Ascending aorta (tissue), 2 donors: ENCODE measurements around the gene ACAD9. TPM values are rescaled to one million over a fixed set of nuclear protein-coding genes. Genes with fewer than 3 reads are reported as not detected.

Source experiments
- DNase-seq, 2 donors: peaks; one replicate each; pipeline ENCODE4 v3.0.0-alpha.2; 2019; ENCODE audit warnings: low spot score in 2 of 2
- H3K27ac ChIP-seq, 2 donors: fragments of 200-600 bp; sonication (generic); one replicate each; pipeline ENCODE4 v1.5.1; 2016 to 2017; ENCODE audit warnings: mild to moderate bottlenecking in 1 of 2
- H3K27me3 ChIP-seq: fragments of 200-600 bp; sonication (generic); one replicate; pipeline ENCODE4 v1.5.1; 2017
- H3K36me3 ChIP-seq, 2 donors: fragments of 200-600 bp; sonication (generic); one replicate each; pipeline ENCODE4 v1.5.1; 2016
- H3K4me1 ChIP-seq, 2 donors: fragments of 200-600 bp; sonication (generic); one replicate each; pipeline ENCODE4 v1.5.1; 2016 to 2017; ENCODE audit warnings: mild to moderate bottlenecking in 1 of 2
- H3K4me3 ChIP-seq, 2 donors: fragments of 200-600 bp; sonication (generic); one replicate each; pipeline ENCODE4 v1.5.1; 2016 to 2017; ENCODE audit warnings: mild to moderate bottlenecking in 1 of 2
- H3K9me3 ChIP-seq, 2 donors: fragments of 200-600 bp; sonication (generic); one replicate each; pipeline ENCODE4 v1.5.1; 2016
- intact Hi-C: fragments of 100-400 bp; cut with DNase I; formaldehyde crosslinking; loops from one replicate; pipeline ENCODE4 v1.15.1; 2023
- total RNA-seq: library from RNA; depleted of rRNA; stranded (reverse); fragments of >200 nt; gene quantifications from one replicate; pipeline ENCODE4 v1.1.0, GENCODE V29; 2016
- TF ChIP-seq, protein P1 (sequence below), 3 experiments: fragments of 200-600 bp in 2 of 3; fragments of 450-650 bp in 1 of 3; sonication (generic) in 2 of 3; IDR thresholded peaks; one replicate each; pipeline ENCODE4 v1.5.1; 2016 to 2019; ENCODE audit warnings: antibody characterized with exemption in 3 of 3, mild to moderate bottlenecking in 1 of 3, moderate library complexity in 1 of 3

ACAD9 gene
- total RNA-seq, 1 donor from 2014 or later, result 23.4 TPM

DNA sequence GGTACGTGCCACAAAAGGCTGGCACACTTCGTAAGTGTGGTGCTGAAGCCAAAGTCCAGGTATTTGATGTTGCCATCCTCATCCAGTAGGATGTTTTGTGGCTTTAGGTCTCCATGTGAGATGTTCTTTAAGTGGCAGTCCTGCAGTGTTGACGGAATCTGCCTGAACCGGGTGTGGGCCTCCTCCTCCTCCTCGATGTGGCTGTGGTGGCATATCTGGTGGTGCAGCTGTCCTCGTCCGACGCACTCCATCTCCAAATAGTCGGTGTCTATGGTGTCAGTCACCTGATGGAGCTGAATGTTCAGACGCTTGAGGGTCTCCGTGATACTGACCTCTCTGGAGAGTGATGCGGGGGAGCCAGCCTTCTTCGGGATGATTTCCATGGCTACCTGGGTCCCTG, 30.5 kb upstream of the ACAD9 start:
- intact Hi-C loops, result no loop called here
- peaks cover 0 to 5% of the 10 kb centered on the region in 2 donors for H3K4me1 ChIP-seq
- H3K4me3 ChIP-seq, result no peak overlapping the region
- no peaks in the 10 kb centered on the region for H3K27me3 ChIP-seq
- H3K27ac ChIP-seq, result no peak overlapping the region
- no peak for DNase-seq
- TF ChIP-seq, protein P1, sequence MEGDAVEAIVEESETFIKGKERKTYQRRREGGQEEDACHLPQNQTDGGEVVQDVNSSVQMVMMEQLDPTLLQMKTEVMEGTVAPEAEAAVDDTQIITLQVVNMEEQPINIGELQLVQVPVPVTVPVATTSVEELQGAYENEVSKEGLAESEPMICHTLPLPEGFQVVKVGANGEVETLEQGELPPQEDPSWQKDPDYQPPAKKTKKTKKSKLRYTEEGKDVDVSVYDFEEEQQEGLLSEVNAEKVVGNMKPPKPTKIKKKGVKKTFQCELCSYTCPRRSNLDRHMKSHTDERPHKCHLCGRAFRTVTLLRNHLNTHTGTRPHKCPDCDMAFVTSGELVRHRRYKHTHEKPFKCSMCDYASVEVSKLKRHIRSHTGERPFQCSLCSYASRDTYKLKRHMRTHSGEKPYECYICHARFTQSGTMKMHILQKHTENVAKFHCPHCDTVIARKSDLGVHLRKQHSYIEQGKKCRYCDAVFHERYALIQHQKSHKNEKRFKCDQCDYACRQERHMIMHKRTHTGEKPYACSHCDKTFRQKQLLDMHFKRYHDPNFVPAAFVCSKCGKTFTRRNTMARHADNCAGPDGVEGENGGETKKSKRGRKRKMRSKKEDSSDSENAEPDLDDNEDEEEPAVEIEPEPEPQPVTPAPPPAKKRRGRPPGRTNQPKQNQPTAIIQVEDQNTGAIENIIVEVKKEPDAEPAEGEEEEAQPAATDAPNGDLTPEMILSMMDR (IDR thresholded peaks at IDR 0.05), result no peak
- H3K36me3 ChIP-seq, result no peaks in the 10 kb centered on the region
- H3K9me3 ChIP-seq, result no peaks in the 10 kb centered on the region

DNA sequence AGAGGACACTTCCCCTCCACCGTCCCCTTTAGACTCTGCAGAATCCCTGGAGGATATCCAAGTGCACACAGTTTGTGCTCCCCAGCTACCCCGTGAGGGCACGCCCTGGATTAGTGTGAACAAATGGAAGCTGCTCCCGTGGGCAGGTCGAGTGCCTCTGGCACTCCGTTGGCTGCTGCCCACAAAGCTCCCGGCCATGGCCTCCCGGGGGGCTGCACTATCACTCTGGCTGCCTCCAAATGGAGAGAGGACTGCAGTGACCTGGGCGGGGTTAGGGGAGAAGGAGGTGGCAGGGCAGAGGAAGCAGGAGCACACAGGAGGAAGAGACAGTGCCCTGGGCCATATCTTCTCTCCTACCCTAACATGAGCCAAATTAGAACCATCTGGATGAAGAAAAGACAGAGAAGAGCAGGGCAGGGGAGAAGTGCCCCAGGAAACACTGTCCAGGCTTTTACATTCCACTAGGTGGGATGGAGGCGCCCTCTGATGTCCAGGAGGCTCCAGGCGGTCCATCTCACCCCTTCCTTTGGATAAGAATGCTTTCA, 29.4 kb upstream of the ACAD9 start:
- TF ChIP-seq, protein P1 (IDR thresholded peaks at IDR 0.05), result no peak
- no peak for DNase-seq
- Histone ChIP-seq H3K4me1 (peaks cover 0 to 5% of the 10 kb centered on the region in 2 donors), H3K27me3 (no peaks in the 10 kb centered on the region), H3K27ac (no peak overlapping the region), H3K36me3 (no peaks in the 10 kb centered on the region), H3K9me3 (peaks cover 0 to 5% of the 10 kb centered on the region in 2 donors), H3K4me3 (no peak overlapping the region)
- intact Hi-C loops, result no loop called here

DNA sequence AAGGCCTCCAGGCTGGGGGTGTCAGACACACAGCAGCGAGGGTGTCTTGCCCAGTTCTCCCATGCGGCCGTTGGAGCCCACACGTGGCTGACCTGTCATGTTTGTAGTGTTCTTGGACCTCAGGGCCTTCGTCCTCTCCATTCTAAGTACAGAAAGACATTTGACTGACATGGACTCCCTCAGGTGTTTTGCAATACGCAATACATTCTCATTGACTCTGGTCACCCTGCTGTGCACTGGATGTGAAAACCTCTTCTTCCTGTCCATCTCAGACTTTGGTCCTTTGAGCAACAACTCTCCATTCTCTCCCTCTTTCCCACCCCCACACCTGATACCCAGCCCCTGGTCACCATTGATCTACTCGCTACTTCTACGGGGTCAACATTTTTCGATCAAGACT, 28.9 kb upstream of the ACAD9 start:
- peaks cover 0 to 7% of the 10 kb centered on the region in 2 donors for H3K9me3 ChIP-seq
- DNase-seq, result no peak
- no peaks in the 10 kb centered on the region for H3K27me3 ChIP-seq
- H3K36me3 ChIP-seq, result no peaks in the 10 kb centered on the region
- TF ChIP-seq, protein P1 (IDR thresholded peaks at IDR 0.05), result no peak
- H3K27ac ChIP-seq, result no peak overlapping the region
- H3K4me1 ChIP-seq, result peaks cover 0 to 4% of the 10 kb centered on the region in 2 donors
- intact Hi-C loops, result no loop called here
- no peak overlapping the region for H3K4me3 ChIP-seq

DNA sequence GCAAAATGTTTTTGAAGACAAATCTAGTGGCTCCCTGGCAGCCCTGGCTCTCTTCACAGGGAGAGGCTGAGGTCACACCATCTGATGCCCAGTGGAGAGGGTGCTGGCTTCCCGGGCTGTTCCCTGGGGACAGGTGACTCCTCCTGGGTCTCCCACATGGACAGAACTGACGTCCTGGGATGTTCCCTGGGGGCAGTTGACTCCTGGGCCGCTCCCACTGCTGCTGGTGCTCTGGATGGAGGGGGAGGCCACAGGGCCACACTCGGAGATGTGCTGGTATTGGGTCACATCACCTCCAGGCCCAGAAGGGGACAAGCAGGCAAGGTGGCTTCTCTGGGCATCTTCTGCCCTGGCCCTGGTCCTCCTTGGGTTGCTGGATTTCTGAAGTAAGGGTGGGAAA, 27.8 kb upstream of the ACAD9 start:
- Histone ChIP-seq H3K27me3 (no peaks in the 10 kb centered on the region), H3K9me3 (peaks cover 0 to 9% of the 10 kb centered on the region in 2 donors), H3K27ac (no peak overlapping the region), H3K36me3 (no peaks in the 10 kb centered on the region), H3K4me3 (no peak overlapping the region), H3K4me1 (no peaks in the 10 kb centered on the region)
- DNase-seq, result no peak
- TF ChIP-seq, protein P1 (IDR thresholded peaks at IDR 0.05), result no peak
- intact Hi-C loops, result no loop called here

DNA sequence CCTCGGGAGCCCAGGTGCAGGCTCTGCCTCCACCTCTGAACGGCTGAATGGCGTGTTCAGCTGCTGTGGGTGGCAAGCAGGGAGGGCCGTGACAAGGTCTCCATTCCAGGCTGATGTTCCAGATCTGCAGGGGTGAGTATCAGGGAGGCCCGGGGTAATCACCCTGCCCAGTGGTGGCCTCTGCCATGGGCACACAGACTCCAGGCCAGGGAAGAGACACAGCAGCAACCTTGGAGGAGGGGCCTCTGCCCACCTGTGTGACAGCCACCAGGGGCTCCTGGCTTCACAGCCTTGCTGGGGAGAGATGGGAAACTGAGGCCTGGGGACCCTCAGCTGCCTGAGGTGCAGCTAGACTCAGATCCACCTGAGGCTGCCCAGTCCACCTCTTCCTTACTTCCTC, 25.6 kb upstream of the ACAD9 start:
- Histone ChIP-seq H3K4me1 (no peaks in the 10 kb centered on the region), H3K36me3 (no peaks in the 10 kb centered on the region), H3K9me3 (peaks cover 7 to 16% of the 10 kb centered on the region in 2 donors), H3K27ac (no peak overlapping the region), H3K4me3 (no peak overlapping the region), H3K27me3 (no peaks in the 10 kb centered on the region)
- intact Hi-C loops, result no loop called here
- DNase-seq, result no peak
- TF ChIP-seq, protein P1 (IDR thresholded peaks at IDR 0.05), result no peak

DNA sequence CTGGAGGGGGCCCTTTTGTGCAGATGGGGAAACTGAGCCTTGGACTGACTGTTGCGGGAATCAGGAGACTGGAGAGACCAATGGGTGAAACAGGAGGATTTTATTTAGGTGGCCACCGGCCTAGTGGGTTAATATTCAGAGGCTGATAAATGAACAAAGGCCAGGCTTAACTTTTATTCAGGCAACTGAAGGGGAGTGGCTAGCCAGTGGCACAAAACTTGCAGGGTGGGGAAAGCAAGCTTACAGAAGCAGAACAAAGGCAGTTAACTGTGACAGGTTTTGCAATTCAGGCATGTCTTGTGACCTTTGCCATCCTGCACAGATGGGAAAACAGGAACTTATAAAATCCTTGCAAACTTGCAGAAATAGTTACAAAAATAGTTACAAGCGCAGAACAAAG, 24.9 kb upstream of the ACAD9 start:
- no peak overlapping the region for H3K27ac ChIP-seq
- no peak overlapping the region for H3K4me3 ChIP-seq
- no peak for DNase-seq
- no peaks in the 10 kb centered on the region for H3K36me3 ChIP-seq
- no peaks in the 10 kb centered on the region for H3K4me1 ChIP-seq
- intact Hi-C loops, result no loop called here
- peaks cover 13 to 23% of the 10 kb centered on the region in 2 donors for H3K9me3 ChIP-seq
- TF ChIP-seq, protein P1 (IDR thresholded peaks at IDR 0.05), result no peak
- H3K27me3 ChIP-seq, result no peaks in the 10 kb centered on the region
